Femur (tissue), 1 donor: ENCODE results near the gene ARHGEF4.

Experiments
- DNase-seq: peaks from one replicate; pipeline ENCODE4 v3.0.0-alpha.2; 2017

ARHGEF4 gene

DNA sequence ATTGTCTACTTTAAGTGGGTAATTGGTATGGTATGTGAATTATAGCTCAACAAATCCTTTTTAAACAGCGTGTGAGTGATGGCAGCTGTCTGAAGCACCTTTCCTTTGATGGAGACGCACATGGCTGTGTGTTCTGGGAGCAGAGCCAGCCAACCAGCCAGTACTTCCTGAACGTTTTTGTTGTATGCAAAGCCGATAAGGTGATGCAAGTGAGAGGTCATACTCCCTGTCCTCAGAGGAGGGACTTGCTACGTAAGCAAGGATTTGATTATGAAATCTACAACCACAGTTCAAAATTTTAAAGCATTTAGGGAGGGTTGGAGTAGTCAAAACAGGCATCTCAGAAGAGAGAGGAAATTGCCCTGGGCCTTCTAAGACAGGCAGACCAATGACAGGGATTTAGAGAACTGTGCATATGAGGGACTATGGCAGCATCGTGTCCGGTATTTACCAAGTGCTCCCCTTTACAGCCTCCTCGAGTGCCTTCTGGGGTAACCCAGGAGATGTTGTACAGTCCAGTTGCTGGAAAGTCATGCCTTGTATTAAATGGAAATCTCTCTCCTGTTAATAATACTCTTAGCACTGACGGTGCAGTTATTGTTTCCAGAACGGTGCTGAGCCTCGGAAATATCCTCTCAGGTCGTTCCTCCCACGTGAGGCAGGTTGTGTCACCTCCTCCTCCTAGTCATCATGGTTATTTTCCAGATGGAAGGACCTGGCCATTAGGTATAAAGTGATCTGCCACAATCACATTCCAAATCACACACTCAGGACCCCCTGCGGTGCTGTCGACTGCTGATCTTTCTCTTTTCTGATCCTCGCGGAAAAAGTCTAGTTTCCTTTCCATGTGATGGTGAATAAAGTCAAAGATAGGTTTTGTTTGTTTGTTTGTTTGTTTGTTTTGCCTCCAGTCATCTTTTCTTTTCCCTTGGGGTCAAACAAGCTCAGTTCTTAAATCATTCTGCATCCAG lies 28.4 kb downstream of the ARHGEF4 start:
- peak; percentile 21 for DNase-seq

- DNase-seq, result no peak
These were observed 32.9 kb downstream of the ARHGEF4 start for GRCh38 chr2:130869441-130870160.

- no peak for DNase-seq
These were observed 33.4 kb downstream of the ARHGEF4 start for GRCh38 chr2:130870161-130870485.

GRCh38 chr2:130870779-130871178 lies 34.1 kb downstream of the ARHGEF4 start:
- no peak for DNase-seq

- no peak for DNase-seq
These were observed 35.4 kb downstream of the ARHGEF4 start for GRCh38 chr2:130871843-130872740.

DNA sequence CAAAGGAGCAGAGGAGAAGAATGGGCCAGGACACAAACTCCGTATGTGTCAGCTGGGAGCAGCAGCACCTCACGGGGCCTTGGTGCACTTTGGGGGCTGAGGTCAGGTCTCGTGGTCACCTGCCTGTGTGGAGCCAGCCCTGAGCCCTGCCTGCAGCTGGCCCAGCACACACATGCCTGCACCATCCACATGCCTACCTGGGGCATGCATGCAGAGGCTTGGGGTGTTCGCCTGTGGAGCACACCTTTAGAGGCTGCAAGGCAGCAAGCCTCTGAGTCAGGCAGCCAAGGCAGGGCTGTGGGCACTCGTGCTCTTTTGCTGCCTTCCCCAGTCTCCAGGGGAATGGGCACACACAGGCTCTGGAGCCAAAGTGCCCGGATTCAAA lies 36.0 kb downstream of the ARHGEF4 start:
- DNase-seq, result no peak

- DNase-seq, result peak; percentile 72
These were observed 37.1 kb downstream of the ARHGEF4 start for GRCh38 chr2:130873700-130874346.

GRCh38 chr2:130874512-130874911 lies 37.8 kb downstream of the ARHGEF4 start:
- DNase-seq, result no peak

- DNase-seq, result no peak
These were observed 39.2 kb downstream of the ARHGEF4 start for GRCh38 chr2:130875935-130876334.

DNA sequence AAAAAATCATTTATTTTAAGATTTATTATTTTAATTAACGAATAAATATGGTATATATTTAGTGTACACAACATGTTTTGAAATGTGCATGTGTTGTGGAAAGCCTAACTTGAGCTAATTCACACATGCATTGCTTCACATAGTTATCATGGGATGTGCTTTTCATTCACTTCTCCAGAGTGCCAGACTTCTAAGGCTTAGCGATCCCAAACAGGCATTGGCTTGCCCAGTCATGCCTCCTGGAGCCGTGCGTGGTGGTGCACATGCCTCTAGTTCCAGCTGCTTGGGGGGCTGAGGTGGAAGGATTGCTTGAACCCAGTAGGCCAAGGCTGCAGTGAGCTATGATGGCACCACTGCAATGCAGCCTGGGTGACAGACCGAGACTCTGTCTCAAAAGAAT lies 40.5 kb downstream of the ARHGEF4 start:
- DNase-seq, result no peak

- no peak for DNase-seq
These were observed 41.6 kb downstream of the ARHGEF4 start for GRCh38 chr2:130878316-130878715.

DNA sequence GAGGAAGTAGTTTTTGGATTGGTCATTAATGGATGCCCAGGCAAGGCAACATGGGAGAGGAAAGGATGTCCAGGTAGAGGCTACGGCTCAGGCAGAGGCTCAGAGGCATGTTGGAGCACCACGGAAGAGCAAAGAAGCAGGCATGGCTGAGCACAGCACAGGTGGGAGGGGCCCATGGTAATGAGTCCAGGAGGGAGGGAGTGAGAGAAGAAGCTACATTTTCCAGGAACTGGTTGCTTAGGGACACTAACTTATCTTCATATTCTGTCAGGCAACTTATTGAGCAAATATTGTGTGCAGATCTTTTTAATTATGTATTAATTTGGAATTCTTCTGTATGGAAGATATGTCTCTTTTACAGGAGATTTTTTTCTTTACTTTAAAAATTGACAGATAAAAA lies 42.2 kb downstream of the ARHGEF4 start:
- no peak for DNase-seq

- DNase-seq, result no peak
These were observed 45.5 kb downstream of the ARHGEF4 start for GRCh38 chr2:130882111-130882690.

GRCh38 chr2:130882991-130883390 lies 46.3 kb downstream of the ARHGEF4 start:
- DNase-seq, result no peak

DNA sequence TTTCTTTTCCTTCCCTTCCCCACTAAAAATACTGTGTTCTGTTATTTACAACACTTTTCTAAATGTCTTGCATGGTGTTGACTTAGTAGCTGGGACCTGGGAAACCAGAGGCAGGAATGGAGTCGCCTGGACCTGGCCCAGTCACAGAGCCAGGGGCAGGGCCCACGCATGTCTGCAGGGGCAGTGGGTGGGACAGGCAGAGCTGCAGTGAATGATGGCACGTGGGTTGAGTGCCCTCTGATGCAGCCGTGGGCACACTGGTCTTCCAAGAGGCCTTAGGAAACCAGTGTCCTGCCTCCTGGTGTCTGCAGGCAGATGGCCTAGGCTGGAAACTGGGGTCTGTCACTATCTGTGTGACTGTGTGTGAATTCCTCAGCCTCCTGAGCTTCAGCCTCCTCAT lies 46.8 kb downstream of the ARHGEF4 start:
- DNase-seq, result no peak

- no peak for DNase-seq
These were observed 47.3 kb downstream of the ARHGEF4 start for GRCh38 chr2:130884013-130884412.

- no peak for DNase-seq
These were observed 47.8 kb downstream of the ARHGEF4 start for GRCh38 chr2:130884503-130884902.

DNA sequence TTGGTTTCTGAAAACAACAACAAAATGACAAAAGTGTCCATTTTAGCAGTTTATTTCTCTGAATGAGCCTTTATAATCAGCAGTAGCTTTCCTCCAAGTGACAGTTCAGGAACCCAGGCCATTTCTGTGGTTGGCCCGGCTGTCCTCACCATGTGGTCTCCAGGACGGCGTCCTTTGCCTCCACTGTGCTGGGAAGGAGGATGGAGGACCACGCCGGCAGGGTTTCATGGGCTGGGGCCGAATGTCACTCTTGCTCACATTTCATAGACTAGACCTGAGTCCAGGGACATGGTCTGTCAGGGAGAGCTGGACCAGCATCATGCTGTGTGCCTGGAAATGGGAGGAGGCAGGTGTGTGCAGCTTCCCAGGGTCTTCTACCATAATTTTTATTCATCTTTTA lies 50.9 kb downstream of the ARHGEF4 start:
- no peak for DNase-seq

DNA sequence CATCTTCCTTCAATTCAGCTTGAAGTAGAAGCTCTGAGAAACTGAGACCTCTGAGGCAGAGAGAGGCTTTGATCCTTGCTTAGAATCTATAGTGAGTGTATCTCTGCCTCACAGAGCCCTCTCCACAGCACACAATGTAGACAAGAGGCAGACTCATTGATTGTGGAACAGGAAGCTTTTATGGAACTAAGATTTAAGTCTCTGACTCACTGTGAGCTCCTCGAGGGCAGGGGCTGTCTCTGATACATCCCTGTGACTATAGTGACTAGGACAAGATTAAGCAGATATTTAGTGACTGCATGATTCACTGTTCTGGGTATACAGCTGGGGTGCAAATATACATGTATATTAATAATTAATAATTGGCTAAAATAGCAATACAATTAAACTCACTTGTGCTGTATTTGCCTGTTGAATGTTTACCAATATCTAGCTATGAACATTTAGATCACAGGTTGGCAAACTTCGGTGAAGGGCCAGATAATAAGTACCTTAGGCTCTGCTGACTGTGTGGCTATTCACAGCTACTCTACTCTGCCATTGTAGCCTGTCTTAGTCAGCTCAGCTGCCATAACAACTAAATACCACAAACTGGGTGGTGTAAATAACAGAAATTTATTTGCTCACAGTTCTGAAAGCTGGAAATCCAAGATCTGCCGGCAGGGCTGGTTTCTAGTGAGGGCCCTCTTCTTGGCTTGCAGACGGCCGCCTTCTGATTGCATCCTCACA lies 54.4 kb downstream of the ARHGEF4 start:
- no peak for DNase-seq

- DNase-seq, result no peak
These were observed 55.3 kb downstream of the ARHGEF4 start for GRCh38 chr2:130891966-130892365.
